GM21526 (cell line): ENCODE measurements around the gene PLXDC2.

Source experiments
- ATAC-seq: cut with Tn5 transposase; IDR thresholded peaks from one replicate; pipeline ENCODE4 v1.9.1; 2021; ENCODE audit warnings: moderate library complexity; ENCODE audit not compliant: unreplicated experiment, low FRiP score

The PLXDC2 gene

DNA sequence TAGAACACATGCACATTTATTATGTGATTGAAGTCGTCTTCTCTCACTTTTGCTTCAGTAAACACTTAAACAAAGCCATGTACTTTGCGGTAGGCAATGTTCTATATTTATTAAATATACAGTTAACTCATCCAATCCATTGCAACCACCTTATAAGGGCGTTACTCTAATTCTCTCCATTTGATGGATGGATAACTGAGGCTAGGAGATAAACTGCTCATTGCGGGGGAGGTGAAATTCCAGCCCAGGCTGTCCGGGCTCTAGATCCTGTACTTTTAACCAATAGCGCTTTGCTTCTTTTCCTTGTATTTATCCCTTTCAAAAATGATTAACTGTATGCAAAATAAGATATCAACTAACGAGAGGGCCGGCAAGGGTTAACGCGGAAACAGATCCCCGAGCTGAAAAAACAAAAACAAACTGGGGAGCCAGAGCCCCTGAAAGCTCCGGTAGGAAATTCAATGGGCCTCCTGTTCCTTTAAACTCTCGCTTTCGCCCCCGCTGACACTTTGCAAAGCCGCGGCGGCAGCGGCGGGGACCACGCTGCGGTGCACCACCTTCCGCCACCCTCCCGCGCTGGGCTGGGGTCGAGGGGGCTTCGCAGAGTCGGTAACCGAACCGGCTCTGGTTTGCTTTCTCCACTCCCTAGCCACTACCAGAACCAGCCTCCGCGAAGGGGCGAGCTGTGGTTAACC lies 1.0 kb upstream of the PLXDC2 start:
- ATAC-seq: no peak

DNA sequence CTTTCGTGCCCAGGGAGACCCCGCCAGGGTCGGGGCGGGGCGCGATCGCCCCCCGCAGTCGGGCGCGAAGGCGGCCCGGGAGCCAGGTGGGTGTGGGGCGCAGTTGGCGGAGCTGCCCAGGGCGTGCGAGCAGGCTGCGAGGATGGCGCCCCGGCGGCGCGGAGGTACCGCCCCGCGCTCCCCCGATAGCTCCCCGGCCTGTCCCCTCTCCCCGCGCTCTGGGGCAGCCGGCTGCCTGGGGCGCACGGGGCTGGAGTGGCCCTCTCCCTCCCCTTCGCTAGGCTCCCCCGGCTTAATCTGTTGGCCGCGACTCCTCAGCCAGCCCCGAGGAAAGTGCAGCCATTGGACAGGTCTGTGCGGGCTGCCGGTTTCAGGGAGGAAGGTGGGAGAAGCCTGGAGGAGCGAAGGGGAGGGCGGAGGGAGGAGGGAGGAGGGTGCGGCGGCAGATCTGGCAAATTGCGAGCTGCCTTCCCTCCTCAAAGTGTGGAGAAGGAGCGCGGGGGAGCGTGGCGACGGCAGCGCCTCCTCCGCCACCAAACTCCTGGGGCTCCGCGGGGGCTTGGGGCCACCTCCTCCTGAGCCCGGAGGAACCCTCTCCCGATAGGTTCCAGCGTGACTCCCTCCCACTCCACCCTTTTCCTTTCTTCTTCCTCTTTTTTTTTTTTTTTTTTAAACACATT lies 361 bp upstream of the PLXDC2 start:
- no peak for ATAC-seq

DNA sequence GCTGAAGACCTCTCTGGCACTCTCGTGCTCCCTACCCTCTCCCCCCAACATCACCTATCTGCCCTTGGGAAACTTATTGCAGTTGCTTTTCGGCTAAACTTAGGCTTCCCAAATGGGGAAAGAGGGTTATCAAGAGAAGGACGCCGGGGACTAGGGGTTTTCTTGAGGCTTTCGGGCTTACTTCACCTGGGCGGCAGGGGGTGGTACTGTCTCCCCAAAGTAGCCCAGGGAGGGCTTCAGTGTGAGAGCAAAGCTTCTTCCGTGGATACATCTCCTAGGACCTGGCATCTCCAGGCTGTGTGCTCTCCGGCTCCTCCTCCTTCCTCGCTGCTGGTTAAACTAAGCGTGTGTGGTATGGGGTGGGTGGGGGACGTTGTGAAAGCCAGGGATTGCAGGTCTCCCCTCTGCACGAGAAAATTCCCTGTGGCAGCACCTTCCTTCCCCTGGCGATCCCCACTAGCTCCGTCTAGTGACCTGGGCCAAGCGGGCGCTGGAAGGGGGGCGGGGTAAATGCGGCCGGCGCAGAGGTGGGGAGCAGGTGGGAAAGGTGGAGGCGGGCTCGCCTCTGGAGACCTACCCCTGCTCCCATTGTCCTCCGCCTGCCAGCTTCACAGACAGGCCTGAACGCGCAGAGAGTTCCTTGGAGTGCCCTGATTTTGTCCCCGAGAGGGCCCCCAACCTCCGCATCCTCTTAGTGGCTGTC lies 1.1 kb downstream of the PLXDC2 start:
- ATAC-seq: no peak

DNA sequence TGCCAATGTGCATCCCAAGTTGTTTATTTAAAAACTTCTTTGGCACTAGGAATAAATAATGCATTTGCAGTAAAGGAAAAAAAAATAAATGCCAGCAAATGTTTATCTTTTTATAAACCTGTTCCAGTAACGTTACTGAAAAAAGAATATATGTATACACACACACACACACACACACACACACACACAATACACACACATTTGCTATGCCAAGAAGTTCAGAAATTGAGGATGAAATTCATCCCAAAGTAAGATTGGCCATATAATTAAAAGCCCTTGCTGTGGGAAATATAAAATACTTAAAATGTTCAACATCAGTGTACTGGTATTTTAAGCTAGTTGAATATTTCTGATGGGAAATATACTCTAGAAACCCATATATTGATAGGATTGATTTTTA lies 2.6 kb downstream of the PLXDC2 start:
- ATAC-seq: no peak

DNA sequence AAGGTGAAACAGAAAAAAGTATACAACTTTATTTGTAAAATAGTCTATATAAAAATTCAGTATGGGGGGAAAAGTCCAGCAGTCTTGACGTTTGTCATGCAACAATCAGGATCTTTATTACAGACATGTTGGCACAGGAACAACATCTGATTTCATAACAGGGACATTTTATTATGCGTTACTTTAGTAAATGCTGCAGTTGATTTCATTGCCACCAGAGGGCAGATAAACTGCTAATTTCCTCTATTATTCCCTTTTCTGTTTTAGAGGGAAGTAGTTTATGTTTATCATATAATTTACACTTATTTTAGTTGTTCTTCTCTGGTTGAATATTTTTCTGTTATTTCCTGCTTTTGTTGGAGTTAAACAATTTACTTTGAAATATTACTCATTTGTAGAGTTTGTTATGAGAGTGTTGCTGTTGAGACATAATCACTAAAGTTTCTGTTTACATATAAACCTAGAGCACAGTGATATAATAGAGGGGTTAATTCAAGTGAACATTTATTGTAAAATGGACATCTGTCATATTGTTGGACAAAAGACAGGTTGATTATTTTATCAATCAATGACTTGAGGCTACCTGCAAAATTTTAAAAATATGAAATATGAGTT lies 3.3 kb downstream of the PLXDC2 start:
- ATAC-seq: no peak

DNA sequence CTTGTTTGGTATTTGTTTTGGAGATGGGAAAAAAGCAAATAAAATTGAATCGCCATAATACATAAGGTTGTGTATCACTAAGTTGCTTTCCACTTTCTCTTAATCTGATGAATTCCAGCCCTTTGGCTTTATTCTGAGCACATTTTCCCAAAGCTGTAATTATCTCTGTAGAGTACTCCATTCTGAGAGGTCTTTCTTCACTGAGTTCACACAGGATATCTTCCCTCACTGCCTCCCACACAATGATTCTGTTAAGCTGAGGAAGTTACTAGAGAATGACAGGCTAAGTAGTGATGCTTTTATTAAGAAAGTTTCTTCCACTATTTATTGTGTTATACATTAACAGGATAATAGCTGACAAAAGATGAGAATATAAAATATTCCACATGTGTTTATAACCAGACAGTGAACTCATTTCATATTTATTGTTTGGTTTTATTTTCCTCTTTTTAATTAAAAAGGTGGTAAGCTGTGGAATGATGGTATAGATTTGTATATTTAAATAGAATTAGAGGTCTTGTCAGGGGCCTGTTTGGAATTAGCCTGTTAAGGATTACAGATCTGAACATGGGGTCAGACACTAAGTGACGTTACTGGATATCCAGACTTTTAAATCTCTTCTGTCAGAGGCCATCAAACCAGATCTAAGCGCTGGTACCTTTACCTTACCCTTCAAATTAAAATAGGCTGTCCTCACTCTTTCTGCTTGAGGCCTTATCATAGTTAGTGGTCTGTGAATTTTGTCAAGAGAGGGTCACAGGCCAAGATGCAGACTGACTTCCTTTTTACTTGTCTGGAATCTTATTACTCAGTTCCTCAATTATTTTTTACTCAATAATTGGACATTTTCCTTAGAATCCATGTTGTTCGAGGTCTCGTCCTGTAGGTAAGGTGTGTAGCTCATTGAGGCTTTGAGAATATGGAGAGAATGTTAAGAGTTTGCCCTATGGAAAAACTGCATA lies 8.4 kb downstream of the PLXDC2 start:
- ATAC-seq: no peak

DNA sequence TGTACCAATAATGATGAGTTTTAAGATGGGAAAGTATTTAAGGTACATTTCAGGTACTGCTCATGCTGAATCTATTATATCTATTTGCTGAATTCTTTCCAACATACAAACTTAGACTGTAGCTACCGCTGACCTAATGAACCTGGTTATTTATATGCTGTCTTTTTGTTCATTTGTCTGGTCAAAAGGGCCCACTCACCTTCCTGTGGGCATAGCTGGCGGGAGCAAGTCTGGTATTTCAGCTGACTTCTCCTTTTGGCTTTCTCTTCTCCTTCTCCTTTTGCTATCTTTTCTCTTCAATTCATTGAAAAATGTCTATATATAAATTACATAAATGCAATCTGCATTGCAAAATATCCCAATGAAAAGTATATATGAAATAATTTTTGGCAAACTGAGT lies 9.5 kb downstream of the PLXDC2 start:
- ATAC-seq: no peak

DNA sequence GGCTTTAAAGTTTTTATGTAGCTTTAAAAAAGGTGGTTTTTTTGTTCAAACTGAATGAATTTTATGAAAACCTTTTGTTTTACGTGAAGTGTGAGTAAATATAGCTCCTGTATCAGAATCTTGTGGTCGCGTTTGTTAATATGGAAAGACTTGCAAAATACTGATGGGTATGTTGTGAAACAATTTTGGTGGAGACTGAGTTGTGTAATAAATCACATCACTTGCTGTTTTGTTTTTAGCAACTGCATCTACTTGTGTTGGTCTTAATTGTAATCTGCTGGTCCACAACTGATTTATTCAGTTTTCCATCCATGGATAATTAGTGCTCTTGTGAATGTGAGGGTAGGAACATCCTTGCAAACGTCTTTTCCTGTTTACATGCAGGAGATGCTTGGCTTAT lies 10.5 kb downstream of the PLXDC2 start:
- no peak for ATAC-seq

DNA sequence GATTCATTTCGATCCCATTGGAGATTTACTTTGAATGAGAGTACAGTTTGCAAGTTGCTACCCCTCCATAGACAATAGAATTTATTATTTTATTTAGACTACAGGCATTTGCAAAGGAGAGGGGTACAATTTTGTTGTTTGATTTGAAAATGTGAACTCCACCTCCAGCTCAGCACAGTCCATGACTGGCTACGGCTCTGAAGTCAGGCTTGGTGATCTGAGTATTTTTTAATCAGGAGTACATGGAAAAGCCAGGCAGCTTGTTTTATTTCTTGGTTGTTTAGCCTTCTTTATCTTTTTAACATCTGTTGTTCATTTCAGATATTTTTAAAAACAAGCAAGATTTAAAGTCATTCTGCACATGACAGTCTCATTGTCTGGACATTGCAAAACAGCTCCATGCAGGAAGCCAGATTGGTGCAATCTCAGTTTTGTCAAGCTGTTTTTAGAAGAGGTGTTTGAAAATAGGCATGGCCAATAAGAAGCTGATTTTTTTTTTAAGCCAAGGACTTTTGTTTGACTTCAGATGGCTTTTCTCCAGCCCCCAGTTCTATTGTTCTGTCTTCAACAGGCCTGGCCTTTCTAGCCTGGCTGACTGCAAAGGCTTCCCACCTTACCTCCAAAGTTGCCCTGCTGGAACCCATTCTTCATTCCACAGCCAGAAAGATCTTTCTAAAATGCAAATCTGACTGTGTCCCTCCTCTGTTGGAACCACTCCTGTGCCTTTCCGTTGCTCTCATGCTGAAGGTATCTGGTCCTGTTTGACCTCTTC lies 12.2 kb downstream of the PLXDC2 start:
- no peak for ATAC-seq

DNA sequence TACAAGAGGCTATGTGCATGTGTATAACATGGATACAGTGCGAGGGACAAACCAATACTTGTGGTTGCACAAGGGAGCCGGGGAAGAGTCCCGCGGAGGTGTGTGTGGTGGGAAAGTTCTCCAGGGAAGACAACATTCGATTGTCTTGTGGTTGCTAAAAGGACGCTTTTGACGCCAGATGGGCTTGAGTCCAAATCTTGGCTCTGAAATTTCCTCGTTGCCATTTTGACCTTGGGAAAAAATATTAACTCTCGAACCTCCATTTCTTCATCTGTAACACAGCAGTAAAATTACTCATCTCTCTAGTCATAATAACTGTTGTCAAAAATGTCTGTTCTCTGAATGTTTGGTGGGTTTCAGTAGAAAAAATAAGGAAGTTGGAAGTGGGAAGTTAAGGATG lies 16.5 kb downstream of the PLXDC2 start:
- no peak for ATAC-seq

DNA sequence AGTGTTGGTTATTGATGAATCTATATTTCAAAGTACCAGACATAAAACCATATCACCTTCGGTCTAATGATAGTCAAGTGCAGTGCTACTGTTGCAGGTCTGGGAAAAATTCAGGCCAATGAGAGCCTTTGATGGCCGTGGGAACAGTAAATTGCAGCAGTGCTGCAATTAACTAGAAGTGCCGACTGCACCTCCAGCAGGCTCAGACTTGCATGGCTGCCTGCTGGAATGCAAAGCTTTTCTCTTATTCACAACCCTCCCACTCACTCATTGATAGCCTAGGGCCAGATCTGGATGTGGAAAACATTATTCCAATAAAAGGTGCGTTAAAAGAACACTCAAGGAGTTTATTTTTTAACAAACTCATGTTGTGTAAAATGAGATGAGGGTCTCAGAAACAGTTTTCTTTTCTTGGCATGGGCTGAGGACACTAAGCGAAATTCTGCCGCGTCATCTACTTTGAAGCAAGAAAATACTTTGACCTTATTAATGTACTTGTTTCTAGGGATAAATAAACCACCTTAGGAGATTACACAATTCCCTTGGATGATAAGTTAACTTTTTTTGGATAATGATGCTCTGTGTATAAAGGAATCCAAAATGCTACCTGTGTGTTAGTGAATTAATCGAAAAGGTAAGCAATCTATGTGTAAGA lies 17.1 kb downstream of the PLXDC2 start:
- ATAC-seq: no peak

DNA sequence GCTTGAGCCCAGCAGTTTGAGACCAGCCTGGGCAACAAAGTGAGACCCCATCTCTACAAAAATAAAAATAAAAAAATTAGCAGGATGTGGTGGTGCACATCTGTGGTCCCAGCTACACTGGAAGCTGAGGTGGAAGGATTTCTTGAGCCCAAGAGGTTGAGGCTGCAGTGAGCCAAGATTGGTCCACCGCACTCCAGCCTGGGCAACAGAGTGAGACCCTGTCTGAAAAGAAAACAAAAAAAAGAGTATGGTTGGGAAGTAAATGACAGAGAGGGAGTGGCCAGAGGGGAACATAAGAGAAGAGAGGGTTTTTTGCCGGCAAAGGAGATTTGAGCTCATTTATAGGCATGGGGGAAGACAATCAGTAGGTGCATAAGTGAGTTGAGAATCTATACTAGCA lies 19.7 kb downstream of the PLXDC2 start:
- no peak for ATAC-seq

DNA sequence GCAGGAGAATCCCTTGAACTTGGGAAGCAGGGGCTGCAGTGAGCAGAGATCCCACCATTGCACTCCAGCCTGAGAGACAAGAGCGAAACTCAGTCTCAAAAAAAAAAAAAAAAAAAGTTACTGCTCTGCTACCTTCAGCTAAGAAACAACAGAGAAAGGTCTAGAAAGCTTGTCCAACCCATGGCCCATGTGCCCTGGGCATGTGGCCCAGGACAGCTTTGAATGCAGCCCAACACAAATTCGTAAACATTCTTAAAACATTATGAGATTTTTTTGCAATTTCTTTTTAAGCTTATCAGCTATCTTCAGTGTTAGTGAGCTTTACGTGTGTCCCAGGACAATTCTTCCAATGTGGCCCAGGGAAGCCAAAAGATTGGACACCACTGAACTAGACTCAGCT lies 22.9 kb downstream of the PLXDC2 start:
- no peak for ATAC-seq

DNA sequence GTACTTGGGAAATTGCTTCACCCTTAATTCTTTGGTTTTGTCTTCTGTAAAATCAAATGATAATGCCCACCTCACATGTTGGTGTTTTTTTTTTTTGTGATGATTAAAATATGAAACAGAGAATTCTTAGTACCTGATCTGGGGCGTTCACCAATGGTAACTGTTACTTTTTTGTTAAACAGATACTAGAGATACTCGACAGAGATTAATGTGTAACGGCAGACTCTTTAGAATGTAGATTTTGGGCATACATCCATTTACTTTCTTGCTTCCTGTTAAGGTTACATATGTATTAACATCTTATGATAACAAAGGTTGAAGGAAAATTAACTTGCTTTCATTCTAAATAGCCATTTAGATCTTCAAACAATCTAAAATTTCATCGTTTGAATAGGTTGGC lies 23.3 kb downstream of the PLXDC2 start:
- no peak for ATAC-seq

DNA sequence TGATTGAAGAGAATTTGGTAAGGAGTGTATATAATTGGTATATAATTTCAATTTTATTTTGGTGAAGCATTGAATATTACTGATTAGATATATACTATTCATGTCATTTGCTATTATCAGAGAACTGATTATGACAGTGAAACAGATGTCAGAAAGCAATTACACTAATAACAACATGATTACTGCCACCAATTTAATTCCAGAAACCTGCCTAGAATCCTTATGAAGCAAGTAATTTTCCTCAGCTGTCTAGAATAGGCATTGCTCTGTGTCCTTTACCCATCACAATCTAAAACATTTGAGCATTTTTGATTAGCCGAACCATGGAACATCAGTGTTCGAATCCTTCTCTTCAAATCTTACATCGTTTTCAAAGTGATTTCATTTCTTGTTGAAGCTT lies 24.5 kb downstream of the PLXDC2 start:
- ATAC-seq: no peak

DNA sequence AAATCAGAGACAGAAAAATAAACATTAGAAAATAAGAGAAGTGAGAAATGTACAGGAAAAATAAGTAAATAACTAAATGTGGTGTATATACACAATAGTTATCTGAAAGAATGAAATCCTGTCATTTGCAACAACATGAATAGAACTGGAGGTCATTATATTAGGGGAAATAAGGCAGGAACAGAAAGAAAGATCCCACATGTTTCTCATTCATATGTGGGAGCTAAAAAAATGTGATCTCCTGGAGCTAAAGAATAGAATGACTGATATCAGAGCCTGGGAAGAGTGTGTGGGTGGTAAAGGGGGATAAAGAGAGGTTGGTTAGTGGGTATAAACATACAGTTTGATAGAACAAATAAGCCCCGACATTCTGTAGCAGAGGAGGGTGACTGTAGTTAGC lies 27.3 kb downstream of the PLXDC2 start:
- ATAC-seq: no peak

DNA sequence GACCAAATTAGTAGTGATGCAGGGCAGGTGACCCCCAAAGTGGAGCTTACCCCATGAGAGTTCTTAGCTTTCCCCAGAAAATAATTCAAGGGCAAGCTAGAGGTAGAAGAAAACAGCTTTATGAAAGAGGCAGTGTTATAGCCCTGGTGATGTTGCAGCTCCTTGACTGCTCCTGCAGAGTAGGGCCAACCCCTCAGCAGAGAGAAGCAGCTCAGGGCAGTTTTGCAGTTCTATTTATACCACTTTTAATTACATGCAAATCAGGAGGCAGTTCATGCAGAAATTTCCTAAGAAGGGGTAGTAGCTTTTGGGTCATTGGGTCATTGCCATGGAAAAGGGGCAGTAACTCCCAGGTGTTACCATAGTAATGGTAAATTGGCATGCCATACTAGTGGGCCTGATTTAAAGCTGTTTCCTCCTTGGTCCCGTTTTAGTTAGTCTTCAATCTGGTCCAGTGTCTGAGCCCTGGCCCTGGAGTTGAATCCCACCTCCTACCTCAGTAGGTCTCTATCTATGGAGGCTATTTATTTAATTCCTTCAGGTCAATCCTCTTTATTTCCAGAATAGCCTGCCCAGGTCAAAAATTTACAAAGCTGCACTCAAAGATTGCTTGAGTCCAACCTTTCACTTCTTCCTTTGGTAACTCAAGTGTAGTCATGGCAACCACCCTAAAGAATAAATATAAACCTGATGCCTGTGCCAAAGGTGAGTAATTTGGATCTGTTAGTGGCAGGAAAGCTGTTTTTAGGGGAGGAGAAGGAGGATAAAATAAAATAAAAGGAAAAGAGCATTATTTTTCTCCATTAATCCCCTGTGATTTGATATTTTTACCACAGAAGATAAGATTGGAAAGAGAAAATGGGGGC lies 29.5 kb downstream of the PLXDC2 start:
- no peak for ATAC-seq

DNA sequence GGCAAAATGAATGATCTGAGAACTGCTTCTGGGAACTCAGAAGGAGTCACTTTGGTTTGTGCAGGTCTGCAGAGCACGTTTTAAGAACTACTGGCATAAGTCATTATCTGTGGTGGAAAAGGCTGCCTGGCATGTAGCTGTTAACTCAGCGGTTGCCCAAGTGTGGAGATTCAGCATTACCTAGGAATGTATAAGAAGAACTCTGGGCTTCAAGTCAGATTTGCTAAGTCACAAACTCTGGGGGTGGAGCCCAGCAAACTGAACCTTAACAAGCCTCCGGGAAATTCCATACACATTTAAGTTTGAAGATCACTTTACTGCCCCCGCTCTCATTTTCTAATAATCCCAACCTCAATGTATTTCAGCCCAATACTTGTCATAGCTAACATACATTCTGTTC lies 31.1 kb downstream of the PLXDC2 start:
- no peak for ATAC-seq
